HepG2 (cell line): ENCODE results near the gene TLR6. TPM values are rescaled to one million over a fixed set of nuclear protein-coding genes. Genes with fewer than 3 reads are reported as not detected.

Source experiments
- ETS1 ChIP-seq: sonication (generic); formaldehyde crosslinking; IDR thresholded peaks from 2 replicates; pipeline ENCODE4 v1.4.0; 2020; ENCODE audit warnings: missing genetic modification reagents
- NFAT5 ChIP-seq: sonication (generic); formaldehyde crosslinking; IDR thresholded peaks from 2 replicates; pipeline ENCODE4 v1.4.0; 2020; ENCODE audit warnings: missing genetic modification reagents
- POLR2G ChIP-seq: fragments of 200-400 bp; formaldehyde crosslinking; IDR thresholded peaks from 2 replicates; pipeline ENCODE4 v1.6.1; 2018; ENCODE audit warnings: mild to moderate bottlenecking, low read depth, low read length, moderate library complexity
- ZNF687 ChIP-seq: sonication (generic); formaldehyde crosslinking; IDR thresholded peaks from 2 replicates; pipeline ENCODE4 v1.5.1; 2020; ENCODE audit warnings: mild to moderate bottlenecking, missing genetic modification reagents, moderate library complexity
- polyA plus RNA-seq, 8 experiments: library from polyadenylated mRNA; depleted of rRNA in 3 of 8; stranded (reverse) in 7 of 8; unstranded in 1 of 8; fragments of >200 nt; fragmentation: Illumina TruSeq in 4 of 8; extraction: Trizol in 4 of 8; gene quantifications; 2 replicates each; pipeline versions ENCODE4 v1.2.1 to v1.2.3, GENCODE V29; 2011 to 2016; ENCODE audit warnings: low read depth in 4 of 8, missing spikeins in 1 of 8, mixed read lengths in 1 of 8; ENCODE audit not compliant: insufficient read depth in 1 of 8
- total RNA-seq, 5 experiments: library from RNA; depleted of rRNA; stranded (reverse); fragments of >200 nt; fragmentation: Illumina TruSeq; extraction: Trizol; gene quantifications; 2 replicates each; pipeline ENCODE4 v1.2.3, GENCODE V29; 2016; ENCODE audit warnings: low read depth in 1 of 5

Gene TLR6
- total and polyA plus RNA-seq, 2 of the 13 experiments (the other 11 are each of a cell fraction or from before 2014, with no cell fraction given), result 0.33 to 0.71 TPM

- no peak for TF ChIP-seq NFAT5 (CRISPR knock-in tag)
- TF ChIP-seq POLR2G, result peak; percentile 76
- TF ChIP-seq ETS1 (CRISPR knock-in tag), result no peak
- TF ChIP-seq ZNF687 (CRISPR knock-in tag), result no peak
These were observed 11.0 kb upstream of the TLR6 start, which contains the start of gene FAM114A1 (continued) for GRCh38 chr4:38867478-38868058.
